Measurements from ENCODE around the gene TBC1D22A. TPM values are rescaled to one million over a fixed set of nuclear protein-coding genes. Genes with fewer than 3 reads are reported as not detected.
"Not testable (repeated sequence)": the region's sequence is repeated elsewhere in the genome, so short reads cannot be mapped to it uniquely, and the experiment has no call there.

TBC1D22A gene
- total RNA-seq, 6 experiments from 2014 or later = 20.4 to 24.1 (median 22.2) TPM

GRCh38 chr22:47165338-47166032 lies 403.0 kb downstream of the TBC1D22A start:
- Mint-ChIP-seq H3K36me3 (ENCODE audit: low read depth) (no peaks in the 10 kb centered on the region; the same call in 1 of the 2 replicates), H3K4me1 (ENCODE audit: low read depth) (no peaks in the 10 kb centered on the region), H3K4me3 (no peak overlapping the region), H3K27ac (no peak overlapping the region), H3K27me3 (ENCODE audit: insufficient read depth) (peaks cover 2% of the 10 kb centered on the region; the same call in 1 of the 2 replicates), H3K9me3 (no peaks in the 10 kb centered on the region)
- no peak for TF ChIP-seq CTCF (IDR thresholded peaks at IDR 0.05)
- no peak for DNase-seq

GRCh38 chr22:47166033-47166404 lies 403.6 kb downstream of the TBC1D22A start:
- no peak for DNase-seq
- TF ChIP-seq CTCF (IDR thresholded peaks at IDR 0.05) = no peak
- H3K9me3 Mint-ChIP-seq = no peaks in the 10 kb centered on the region
- no peaks in the 10 kb centered on the region; the same call in 1 of the 2 replicates for H3K36me3 Mint-ChIP-seq (ENCODE audit: low read depth)
- H3K27ac Mint-ChIP-seq = no peak overlapping the region
- no peaks in the 10 kb centered on the region for H3K4me1 Mint-ChIP-seq (ENCODE audit: low read depth)
- H3K27me3 Mint-ChIP-seq (ENCODE audit: insufficient read depth) = peaks cover 2% of the 10 kb centered on the region; the same call in 1 of the 2 replicates
- H3K4me3 Mint-ChIP-seq = no peak overlapping the region

GRCh38 chr22:47166446-47167016 lies 404.1 kb downstream of the TBC1D22A start:
- no peak for TF ChIP-seq CTCF (IDR thresholded peaks at IDR 0.05)
- H3K36me3 Mint-ChIP-seq (ENCODE audit: low read depth) = no peaks in the 10 kb centered on the region; the same call in 1 of the 2 replicates
- H3K27me3 Mint-ChIP-seq (ENCODE audit: insufficient read depth) = peaks cover 2% of the 10 kb centered on the region; the same call in 1 of the 2 replicates
- no peaks in the 10 kb centered on the region for H3K9me3 Mint-ChIP-seq
- H3K4me3 Mint-ChIP-seq = no peak overlapping the region
- no peak for DNase-seq
- no peak overlapping the region for H3K27ac Mint-ChIP-seq
- H3K4me1 Mint-ChIP-seq (ENCODE audit: low read depth) = no peaks in the 10 kb centered on the region

GRCh38 chr22:47167056-47167455 lies 404.6 kb downstream of the TBC1D22A start:
- Mint-ChIP-seq H3K36me3 (ENCODE audit: low read depth) (no peaks in the 10 kb centered on the region; the same call in 1 of the 2 replicates), H3K27me3 (ENCODE audit: insufficient read depth) (peaks cover 2% of the 10 kb centered on the region; the same call in 1 of the 2 replicates), H3K4me3 (no peak overlapping the region), H3K4me1 (ENCODE audit: low read depth) (no peaks in the 10 kb centered on the region), H3K9me3 (no peaks in the 10 kb centered on the region), H3K27ac (no peak overlapping the region)
- DNase-seq = no peak
- TF ChIP-seq CTCF (IDR thresholded peaks at IDR 0.05) = no peak

GRCh38 chr22:47167921-47168320 lies 405.5 kb downstream of the TBC1D22A start:
- not testable (repeated sequence) for H3K27ac Mint-ChIP-seq; H3K4me1 Mint-ChIP-seq (ENCODE audit: low read depth); H3K4me3 Mint-ChIP-seq; H3K36me3 Mint-ChIP-seq (ENCODE audit: low read depth); DNase-seq; H3K27me3 Mint-ChIP-seq (ENCODE audit: insufficient read depth); H3K9me3 Mint-ChIP-seq

GRCh38 chr22:47168441-47168840 lies 406.0 kb downstream of the TBC1D22A start:
- TF ChIP-seq CTCF (IDR thresholded peaks at IDR 0.05) = no peak
- H3K9me3 Mint-ChIP-seq = no peaks in the 10 kb centered on the region
- H3K36me3 Mint-ChIP-seq (ENCODE audit: low read depth) = no peaks in the 10 kb centered on the region; the same call in 1 of the 2 replicates
- no peaks in the 10 kb centered on the region for H3K4me1 Mint-ChIP-seq (ENCODE audit: low read depth)
- H3K27me3 Mint-ChIP-seq (ENCODE audit: insufficient read depth) = peaks cover 4% of the 10 kb centered on the region; the same call in 1 of the 2 replicates
- H3K4me3 Mint-ChIP-seq = no peak overlapping the region
- no peak overlapping the region for H3K27ac Mint-ChIP-seq
- no peak for DNase-seq

Data from HFFc6 (cell line).